Measurements from ENCODE around the gene MARCHF9.

Gene MARCHF9

DNA sequence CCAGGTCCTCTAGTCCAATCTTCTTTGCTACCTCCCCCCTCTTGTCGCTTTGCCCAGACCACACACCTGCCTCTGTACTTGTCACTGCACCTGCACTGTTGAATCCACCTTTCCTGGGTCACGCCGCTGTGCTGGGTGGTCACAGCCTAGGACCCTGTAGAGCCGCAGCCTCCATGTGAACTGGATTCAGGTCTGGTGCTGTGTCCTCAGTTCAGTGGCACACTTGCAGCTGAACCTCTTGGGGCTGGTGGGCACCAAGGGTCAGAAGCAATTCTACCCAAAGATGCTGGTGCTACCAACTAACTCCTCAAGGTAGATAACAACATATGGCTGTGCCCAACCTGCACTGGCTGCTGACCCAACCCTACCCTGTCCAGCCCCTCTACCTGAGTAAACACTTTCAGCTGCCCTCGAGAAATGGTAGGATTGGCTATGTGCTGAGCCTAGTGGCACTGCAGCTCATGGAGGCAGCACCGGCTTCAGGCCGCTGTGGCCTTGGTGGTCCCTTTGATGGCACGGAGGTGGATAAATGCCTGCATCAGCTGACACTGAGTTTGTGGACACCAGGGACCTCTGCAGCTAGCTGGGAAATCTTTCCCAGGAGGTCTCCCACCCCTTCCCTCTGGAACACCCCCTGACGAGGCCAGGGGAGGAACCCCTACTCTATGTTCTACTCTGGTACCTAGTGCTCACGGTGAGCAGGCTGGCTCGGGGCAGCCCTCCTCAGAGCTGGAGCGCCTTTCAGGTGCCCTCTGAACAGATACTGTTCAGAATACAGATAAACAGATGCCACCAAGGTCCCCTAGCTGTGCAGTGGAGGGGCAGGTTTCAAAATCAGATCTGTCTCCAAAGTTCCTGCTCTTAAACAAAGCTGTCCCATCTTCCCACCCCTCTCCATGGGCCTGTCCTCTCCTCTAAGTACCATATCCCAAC lies 30.6 kb upstream of the MARCHF9 start:
- DNase-seq, result no peak

- DNase-seq, result no peak
These were observed 29.8 kb upstream of the MARCHF9 start for GRCh38 chr12:57724936-57725740.

DNA sequence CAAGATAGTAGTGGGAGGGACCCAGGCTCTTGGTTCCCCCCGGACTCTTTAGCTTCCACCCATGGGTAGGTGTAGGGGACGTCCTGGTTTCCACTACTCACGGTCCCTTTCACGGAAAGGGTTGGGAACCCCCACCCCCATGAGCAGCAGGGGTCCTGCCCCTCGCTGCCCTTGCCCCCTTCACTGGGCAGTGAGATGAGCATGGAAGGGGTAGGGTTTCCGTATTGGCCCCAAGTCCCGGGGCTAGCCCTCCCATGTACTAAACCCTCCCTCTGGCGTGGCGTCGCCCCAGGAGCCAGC lies 29.1 kb upstream of the MARCHF9 start:
- no peak for DNase-seq

GRCh38 chr12:57726151-57726883 lies 28.6 kb upstream of the MARCHF9 start:
- peak; percentile 100 for DNase-seq

GRCh38 chr12:57726884-57727757 lies 27.8 kb upstream of the MARCHF9 start:
- DNase-seq, result no peak

GRCh38 chr12:57727758-57728395 lies 27.0 kb upstream of the MARCHF9 start:
- DNase-seq, result no peak

GRCh38 chr12:57729321-57729844 lies 25.5 kb upstream of the MARCHF9 start:
- no peak for DNase-seq

DNA sequence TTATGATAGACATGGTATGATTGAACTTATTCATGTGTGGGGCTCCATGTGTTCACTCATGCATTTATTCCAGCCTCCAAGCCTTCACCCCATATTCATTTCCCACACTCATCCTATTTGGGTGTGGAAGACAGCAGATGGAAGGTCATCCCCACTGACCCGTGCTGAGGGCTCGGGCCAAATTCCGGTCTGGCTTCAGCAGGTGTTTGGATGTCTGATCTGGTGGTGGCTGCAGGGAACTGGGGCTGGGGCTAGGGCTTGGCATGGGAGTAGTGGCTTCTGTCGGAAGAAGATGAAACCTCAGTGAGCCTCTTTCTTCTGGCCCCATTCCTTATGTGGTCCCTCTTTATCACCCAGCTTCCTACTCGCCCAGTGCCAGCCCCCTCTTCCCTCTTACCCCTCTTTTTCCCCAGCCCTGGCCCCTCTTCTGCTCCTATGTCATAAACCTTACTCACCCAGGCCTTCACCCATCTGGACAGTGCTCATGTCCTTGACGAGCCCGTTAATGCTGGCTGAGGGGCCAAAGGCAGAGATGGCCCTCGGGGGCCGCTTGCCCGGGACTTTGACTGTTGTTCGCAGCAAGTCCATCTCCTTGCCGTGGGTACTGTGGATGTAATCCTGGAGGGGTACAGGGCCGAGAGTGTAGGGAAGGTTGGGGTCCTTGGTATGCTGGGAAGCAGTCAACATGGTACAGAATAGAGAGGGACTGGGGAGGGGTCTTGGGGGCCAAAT lies 24.4 kb upstream of the MARCHF9 start:
- DNase-seq, result no peak

DNA sequence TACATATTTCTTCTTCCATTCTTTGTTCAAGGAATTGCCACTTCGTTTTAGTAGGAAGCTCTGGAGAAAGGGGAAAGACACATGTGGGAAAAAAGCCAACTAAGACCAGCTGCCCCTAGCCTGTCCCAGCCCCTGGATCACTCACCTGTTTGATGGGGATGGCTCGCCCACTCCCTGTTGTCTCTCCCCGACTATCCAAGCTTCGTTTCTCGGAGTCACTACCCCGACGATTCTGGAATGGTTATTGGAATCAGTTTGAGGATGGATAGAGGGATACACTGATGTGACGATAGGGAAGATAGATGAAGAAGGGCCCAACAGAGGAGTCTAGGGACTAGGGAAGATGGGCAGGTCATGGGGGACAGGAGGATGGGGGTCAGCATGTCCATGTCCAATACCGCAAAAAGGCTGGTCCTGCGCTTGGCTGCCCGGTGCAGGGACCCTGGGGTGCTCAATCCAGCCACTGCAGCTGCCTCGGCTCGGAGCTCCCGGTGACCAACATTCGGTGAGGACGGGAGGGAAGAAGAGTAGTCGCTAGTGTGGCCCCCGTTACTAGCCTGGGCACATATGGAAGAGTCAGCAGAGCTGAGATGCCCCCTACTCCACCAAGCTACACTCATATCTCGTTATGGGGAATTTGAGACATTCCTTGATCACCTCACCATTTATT lies 23.4 kb upstream of the MARCHF9 start:
- DNase-seq, result no peak

DNA sequence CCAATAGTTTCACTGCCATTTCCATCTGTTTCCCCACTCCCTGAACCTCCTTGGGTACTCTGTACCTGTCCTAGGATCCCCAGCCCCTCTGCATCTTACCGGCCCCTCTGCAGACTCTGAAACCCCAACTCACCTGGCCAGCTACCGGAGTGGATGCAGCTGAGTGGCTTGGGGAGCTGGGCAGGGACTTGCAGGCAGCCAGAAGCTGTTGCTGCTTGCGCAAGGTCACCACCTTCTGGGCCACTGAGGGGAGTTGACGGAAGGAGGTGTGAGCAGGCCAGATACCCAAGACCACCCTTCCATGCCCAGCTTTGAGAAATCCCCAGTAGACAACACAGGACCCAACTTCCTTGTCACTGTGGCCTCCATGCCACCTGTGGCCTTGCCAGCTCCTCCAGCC lies 22.6 kb upstream of the MARCHF9 start:
- DNase-seq, result no peak

DNA sequence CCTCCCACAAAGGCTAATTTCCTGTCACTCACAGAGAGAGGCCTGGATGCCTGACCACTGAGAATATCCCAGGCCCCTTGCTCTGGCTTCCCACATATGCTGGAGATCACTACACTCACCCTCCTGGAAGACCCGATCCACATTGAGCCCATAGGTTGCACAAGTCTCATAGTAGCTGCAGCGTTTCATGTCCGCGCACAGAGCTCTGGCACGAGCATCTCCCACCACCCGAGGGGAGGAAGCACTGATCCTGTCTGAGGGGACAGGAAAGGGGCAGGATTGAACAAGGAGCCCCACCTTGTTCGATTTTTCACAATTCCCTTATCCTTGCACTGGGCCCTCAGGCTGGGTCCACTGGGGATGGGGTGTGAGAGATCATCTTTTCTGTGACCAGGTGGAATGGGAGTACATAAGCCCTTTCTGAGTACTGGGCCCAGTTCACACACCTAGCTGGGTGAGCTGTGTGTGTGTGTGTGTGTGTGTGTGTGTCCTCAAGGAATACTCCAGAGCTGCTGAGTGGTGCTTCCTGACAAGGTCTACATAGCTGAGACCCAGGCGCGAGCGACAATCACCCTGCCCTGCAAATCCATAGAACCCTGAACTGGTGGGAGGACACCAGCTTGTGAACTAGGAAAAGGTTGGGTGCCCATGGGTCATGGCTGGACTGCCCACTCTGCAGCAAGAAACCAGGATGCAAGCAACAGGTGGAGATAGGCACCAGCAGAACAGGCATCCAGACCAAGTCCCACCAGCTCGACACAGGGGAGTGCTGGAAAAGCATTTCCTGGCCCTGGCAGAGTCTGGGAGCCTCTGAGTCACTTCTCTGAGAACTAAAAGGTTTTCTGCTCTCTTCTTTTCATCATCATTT lies 21.9 kb upstream of the MARCHF9 start:
- DNase-seq, result no peak

DNA sequence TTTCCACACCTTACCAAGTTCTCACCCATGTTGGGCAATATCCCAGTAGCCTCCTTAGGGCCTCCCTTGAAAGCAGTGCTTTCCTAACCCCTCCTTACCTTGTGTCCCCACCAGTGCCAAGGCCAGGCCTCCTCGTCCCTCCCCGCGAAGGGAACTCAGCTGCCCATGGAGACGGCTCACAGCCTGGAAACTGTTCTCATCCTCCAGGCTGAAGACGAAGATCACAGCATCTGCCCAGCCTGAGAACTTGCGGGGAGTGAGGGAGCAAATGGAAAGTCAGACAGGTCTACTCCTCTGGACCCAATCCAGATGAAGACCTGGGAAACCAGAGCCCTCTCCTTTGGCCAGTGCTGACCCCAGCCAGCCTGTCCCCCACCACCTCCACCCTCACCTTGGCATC lies 21.0 kb upstream of the MARCHF9 start:
- no peak for DNase-seq

DNA sequence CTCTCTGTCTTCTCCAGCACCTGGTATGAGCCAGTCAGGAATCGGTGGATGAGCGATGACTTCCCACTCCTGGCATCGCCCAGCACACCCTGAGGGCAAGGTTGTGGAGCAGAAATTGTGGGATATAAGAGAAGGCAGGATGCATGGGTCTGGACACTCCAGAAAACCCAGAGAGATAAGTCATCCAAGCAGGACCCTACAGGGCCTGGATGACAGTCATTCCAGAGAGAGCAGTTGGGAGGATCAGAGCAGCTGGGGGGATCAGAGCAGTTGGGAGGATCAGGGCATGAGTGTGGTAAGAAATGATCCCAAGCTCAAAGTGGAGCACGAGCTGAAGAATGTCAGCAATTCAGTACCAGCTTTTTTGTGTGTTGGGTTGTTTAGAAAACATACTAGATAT lies 20.3 kb upstream of the MARCHF9 start:
- DNase-seq, result peak; percentile 91

- DNase-seq, result peak; percentile 98
These were observed 19.6 kb upstream of the MARCHF9 start for GRCh38 chr12:57735198-57735855.

DNA sequence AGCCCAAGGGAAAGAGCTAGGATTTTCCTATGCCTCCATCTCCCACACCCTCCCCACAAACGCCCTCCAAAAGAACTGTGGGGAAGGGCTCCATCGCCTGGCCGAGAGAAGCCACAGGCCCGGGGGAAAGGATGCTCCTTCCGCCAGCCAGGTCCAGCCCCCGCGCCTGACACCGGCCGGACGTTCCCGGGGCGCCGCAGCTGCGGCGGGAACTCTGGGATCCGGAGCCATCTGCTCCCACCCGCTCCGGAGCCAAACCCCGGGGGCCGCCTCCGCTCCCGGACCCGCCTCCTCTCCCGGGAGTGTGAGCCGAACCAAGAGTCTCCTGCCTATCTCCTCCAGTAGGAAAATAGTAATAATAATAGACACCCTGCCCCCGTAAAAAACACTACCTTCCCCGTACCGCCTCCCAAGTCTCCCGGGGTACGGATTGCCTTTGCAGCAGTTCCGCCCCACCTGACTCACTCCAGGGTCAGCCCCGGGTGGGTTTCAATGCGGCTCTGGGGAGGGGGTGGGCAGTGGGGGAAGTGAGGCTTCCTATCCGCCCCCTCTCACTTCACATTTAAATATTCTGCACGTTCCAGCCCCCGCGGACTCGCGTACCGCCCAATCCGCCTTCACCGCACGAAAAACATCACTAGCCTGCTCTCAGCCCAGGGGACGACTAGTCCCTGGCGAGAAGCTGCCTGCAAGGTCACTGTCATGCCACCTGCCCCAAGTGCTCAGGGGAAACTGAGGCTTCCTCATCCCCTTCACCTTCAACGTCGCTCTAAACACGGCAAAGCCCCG lies 18.8 kb upstream of the MARCHF9 start:
- peak; percentile 99 for DNase-seq

- DNase-seq, result no peak
These were observed 18.0 kb upstream of the MARCHF9 start for GRCh38 chr12:57736741-57737466.

Measured in T1000 (cell line).